Measurements from ENCODE around the gene UGT1A9.

GRCh38 chr2:233780771-233781170 lies 109.1 kb downstream of the UGT1A9 start:
- no peak for TF ChIP-seq NFRKB (IDR thresholded peaks at IDR 0.05)
- TF ChIP-seq SP1 (IDR thresholded peaks at IDR 0.05) = no peak
- no peak for TF ChIP-seq PKNOX1 (IDR thresholded peaks at IDR 0.05)
- TF ChIP-seq ELF4 (IDR thresholded peaks at IDR 0.05) = no peak

Data from HEK293T (cell line).